BLaER1 (cell line): ENCODE measurements around the gene DEPDC5.

Experiments used
- H3K27ac ChIP-seq: shearing (Covaris generic); formaldehyde crosslinking; 2 replicates; pipeline ENCODE4 v1.8.1; 2022
- H3K27me3 ChIP-seq: shearing (Covaris generic); formaldehyde crosslinking; 2 replicates; pipeline ENCODE4 v1.8.1; 2022
- H3K36me3 ChIP-seq: shearing (Covaris generic); formaldehyde crosslinking; 2 replicates; pipeline ENCODE4 v1.8.1; 2022
- H3K4me1 ChIP-seq: shearing (Covaris generic); formaldehyde crosslinking; 2 replicates; pipeline ENCODE4 v1.8.1; 2022
- H3K4me2 ChIP-seq: shearing (Covaris generic); formaldehyde crosslinking; 2 replicates; pipeline ENCODE4 v1.8.1; 2022
- H3K4me3 ChIP-seq: shearing (Covaris generic); formaldehyde crosslinking; 2 replicates; pipeline ENCODE4 v1.8.1; 2022
- H3K9ac ChIP-seq: shearing (Covaris generic); formaldehyde crosslinking; 2 replicates; pipeline ENCODE4 v1.8.1; 2022
- H3K9me3 ChIP-seq: shearing (Covaris generic); formaldehyde crosslinking; 2 replicates; pipeline ENCODE4 v1.8.1; 2022
- H4K20me1 ChIP-seq: shearing (Covaris generic); formaldehyde crosslinking; 2 replicates; pipeline ENCODE4 v1.8.1; 2022
- Cebpa-rat ChIP-seq: shearing (Covaris generic); IDR thresholded peaks from 2 replicates; pipeline ENCODE4 v1.8.1; 2022

DEPDC5 gene

DNA sequence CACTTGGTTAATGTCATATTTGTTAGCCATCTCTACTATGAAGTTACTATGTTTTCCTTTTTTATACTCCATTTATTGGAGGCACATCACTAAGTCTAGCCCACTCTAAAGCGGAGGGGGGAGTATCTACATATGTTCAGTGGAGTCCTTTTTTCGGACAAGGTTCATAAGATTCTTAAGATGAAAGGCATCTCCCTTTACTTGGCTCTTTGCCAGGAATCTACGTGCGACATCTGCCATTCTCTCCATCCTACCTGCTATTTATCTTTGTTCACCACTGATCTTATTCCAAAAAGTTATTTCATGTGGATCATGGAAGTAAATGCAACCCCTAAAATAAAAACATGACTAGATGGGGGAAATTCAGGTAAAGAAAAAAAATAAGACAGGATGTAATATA lies 113.1 kb downstream of the DEPDC5 start:
- H3K27ac ChIP-seq, result no peak overlapping the region

DNA sequence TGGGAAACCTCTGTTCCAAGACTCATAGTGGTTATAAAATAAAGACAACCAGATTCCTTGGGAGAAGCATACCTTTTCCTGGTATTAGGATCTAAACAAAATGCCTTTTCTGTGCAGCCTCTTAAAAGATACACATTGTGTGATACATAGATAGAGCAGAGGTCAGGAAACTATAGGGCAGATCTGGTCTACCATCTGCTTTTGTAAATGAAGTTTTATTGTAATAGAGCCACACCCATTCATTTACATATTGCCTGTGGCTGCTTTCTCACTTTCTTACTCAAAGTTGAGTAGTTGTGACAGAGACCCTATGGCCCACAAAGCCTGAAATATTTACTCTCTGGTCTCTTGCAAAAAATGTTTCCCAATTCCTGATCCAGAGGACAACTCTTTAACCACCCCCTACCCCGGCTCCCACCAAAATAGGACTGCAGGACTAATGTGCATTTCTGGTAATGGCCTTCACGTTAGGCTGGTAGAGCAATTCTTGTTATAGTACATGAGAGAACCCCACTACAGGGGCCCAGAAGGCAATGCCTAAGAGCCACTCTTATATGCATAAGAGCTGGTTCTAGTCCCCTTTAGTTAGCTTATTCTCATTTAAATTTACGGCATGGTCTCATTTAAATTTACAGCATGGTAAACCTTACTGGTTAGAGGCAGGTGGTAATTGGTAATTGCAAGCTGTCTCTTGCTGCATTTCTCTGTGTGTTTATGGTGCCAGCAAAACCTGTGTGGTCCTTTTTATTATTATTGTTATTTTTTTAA lies 113.8 kb downstream of the DEPDC5 start:
- Histone ChIP-seq H3K36me3 (peaks cover 87% of the 10 kb centered on the region), H3K9ac (no peak overlapping the region), H3K9me3 (no peaks in the 10 kb centered on the region), H3K4me2 (no peak overlapping the region), H4K20me1 (no peaks in the 10 kb centered on the region), H3K27ac (no peak overlapping the region), H3K27me3 (no peaks in the 10 kb centered on the region), H3K4me3 (no peak overlapping the region), H3K4me1 (no peaks in the 10 kb centered on the region)
- no peak for TF ChIP-seq Cebpa-rat

More for the DNA sequence above, 113.1 kb downstream of the DEPDC5 start:
- Histone ChIP-seq H4K20me1 (no peaks in the 10 kb centered on the region), H3K36me3 (peaks cover 87% of the 10 kb centered on the region), H3K9me3 (no peaks in the 10 kb centered on the region), H3K27me3 (no peaks in the 10 kb centered on the region), H3K4me3 (no peak overlapping the region), H3K9ac (no peak overlapping the region), H3K4me2 (no peak overlapping the region), H3K4me1 (no peaks in the 10 kb centered on the region)
- no peak for TF ChIP-seq Cebpa-rat

DNA sequence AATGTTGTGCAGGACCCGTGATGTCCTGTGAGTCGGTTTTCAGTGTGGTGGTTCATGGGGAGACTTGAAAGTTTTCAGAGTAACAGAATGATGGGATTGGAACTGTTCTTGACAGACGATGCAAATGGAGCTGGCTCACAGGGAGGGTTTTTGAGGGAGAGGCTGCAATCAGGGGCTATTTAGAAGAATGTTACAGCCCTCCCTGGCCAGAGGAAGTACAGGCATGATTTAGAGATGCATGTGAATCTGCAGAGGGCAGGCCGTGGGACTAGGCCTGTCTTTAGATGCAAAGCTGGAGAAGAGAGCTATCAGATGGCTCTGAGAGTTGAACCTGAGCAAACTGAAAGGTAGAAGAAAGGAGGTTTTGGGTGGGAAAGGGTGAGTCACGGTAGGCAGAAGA lies 115.9 kb downstream of the DEPDC5 start:
- no peak for TF ChIP-seq Cebpa-rat
- Histone ChIP-seq H3K4me3 (no peak overlapping the region), H3K27ac (no peak overlapping the region), H3K36me3 (peaks cover 94% of the 10 kb centered on the region), H4K20me1 (no peaks in the 10 kb centered on the region), H3K4me1 (no peaks in the 10 kb centered on the region), H3K27me3 (no peaks in the 10 kb centered on the region), H3K9me3 (no peaks in the 10 kb centered on the region), H3K9ac (no peak overlapping the region), H3K4me2 (no peak overlapping the region)

DNA sequence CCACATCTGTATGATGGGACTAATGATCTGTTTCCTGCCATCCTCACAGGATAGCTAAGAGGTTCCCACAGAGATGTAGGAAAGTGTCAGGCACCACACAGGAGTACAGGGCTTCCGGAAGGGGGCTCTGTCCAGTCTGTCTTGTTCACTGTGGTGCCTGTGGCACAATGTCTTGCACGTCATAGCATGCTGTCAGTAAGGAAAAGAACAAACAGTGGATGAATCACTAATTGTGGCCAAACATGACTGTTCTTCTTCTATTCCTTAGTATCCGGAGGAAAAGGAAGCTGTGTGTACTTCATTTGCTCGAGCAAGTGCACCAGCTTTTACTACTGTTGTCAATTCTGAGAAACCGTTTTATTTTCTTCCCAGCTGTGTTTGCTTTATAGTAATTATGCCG lies 117.1 kb downstream of the DEPDC5 start:
- Histone ChIP-seq H3K4me2 (no peak overlapping the region), H4K20me1 (no peaks in the 10 kb centered on the region), H3K4me3 (no peak overlapping the region), H3K9ac (no peak overlapping the region), H3K27me3 (no peaks in the 10 kb centered on the region), H3K36me3 (peaks cover 87% of the 10 kb centered on the region), H3K4me1 (peaks cover 7% of the 10 kb centered on the region), H3K27ac (no peak overlapping the region), H3K9me3 (no peaks in the 10 kb centered on the region)
- no peak for TF ChIP-seq Cebpa-rat

DNA sequence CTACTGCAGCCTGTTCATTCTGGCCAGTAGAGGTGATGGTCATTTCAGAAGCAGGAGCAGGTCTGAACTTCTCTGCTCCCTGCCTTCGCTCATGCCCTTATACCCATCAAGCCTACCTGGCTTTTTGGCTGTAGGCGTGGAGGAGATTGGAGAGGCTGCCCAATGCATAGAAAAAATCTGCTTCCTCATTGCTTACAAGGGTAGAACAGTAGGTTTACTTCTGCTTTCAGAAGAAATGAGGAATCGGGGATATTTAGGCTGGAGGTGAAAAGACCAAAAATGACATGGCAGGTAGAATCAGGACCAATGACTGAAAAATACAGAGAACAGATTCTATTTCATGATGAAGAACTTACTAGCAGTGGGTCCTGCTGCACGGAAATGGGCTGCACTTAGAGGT lies 117.7 kb downstream of the DEPDC5 start:
- TF ChIP-seq Cebpa-rat, result no peak
- H3K27ac ChIP-seq, result no peak overlapping the region
- H4K20me1 ChIP-seq, result no peaks in the 10 kb centered on the region
- H3K4me1 ChIP-seq, result peaks cover 13% of the 10 kb centered on the region
- peaks cover 81% of the 10 kb centered on the region for H3K36me3 ChIP-seq
- no peaks in the 10 kb centered on the region for H3K27me3 ChIP-seq
- no peak overlapping the region for H3K9ac ChIP-seq
- H3K9me3 ChIP-seq, result no peaks in the 10 kb centered on the region
- no peak overlapping the region for H3K4me2 ChIP-seq
- no peak overlapping the region for H3K4me3 ChIP-seq

DNA sequence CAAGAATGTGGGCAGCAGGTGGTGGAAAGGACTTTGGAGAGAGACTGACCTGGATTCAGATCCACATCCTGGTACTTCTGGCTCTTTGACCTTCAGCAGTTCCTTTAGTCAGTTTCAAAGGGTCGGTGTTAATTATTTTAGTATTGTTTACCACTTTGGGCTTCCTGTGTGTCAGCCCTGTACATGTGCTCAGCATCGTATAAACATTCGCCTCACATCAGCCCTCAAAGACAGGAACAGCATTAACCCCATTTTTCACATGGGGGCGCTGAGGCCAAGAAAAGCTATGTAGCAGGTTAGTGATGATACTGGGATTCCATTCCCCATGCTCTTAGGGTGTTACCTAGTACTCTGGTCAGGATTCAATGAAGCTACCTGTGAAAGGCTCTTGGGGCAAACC lies 118.4 kb downstream of the DEPDC5 start:
- Histone ChIP-seq H3K27ac (no peak overlapping the region), H4K20me1 (no peaks in the 10 kb centered on the region), H3K27me3 (no peaks in the 10 kb centered on the region), H3K9ac (no peak overlapping the region), H3K36me3 (peaks cover 80% of the 10 kb centered on the region), H3K9me3 (no peaks in the 10 kb centered on the region), H3K4me3 (no peak overlapping the region), H3K4me1 (peaks cover 20% of the 10 kb centered on the region), H3K4me2 (no peak overlapping the region)
- TF ChIP-seq Cebpa-rat, result no peak

DNA sequence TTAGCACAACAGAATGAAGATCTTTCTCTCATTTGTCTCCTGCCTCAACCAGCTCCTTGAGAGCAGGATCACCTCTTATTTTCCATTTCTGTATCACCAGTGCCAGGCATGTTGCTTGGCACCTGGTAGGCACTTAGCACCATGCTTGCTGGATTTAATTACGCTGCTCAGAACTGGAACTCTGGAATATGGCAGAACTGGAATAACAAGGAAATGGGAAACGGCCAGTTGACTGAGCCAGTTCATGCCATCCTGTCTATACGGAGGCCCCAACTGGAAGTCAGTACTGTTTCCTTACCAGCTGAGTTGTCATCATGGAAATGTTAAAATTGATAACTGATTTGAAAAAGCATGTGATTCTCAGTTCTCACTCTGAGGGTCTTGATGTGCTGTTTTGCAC lies 121.0 kb downstream of the DEPDC5 start:
- Histone ChIP-seq H3K4me1 (peaks cover 20% of the 10 kb centered on the region), H3K4me2 (no peak overlapping the region), H3K9ac (no peak overlapping the region), H3K27me3 (no peaks in the 10 kb centered on the region), H3K4me3 (no peak overlapping the region), H3K9me3 (no peaks in the 10 kb centered on the region), H3K27ac (no peak overlapping the region), H3K36me3 (peaks cover 75% of the 10 kb centered on the region), H4K20me1 (no peaks in the 10 kb centered on the region)
- TF ChIP-seq Cebpa-rat, result no peak

DNA sequence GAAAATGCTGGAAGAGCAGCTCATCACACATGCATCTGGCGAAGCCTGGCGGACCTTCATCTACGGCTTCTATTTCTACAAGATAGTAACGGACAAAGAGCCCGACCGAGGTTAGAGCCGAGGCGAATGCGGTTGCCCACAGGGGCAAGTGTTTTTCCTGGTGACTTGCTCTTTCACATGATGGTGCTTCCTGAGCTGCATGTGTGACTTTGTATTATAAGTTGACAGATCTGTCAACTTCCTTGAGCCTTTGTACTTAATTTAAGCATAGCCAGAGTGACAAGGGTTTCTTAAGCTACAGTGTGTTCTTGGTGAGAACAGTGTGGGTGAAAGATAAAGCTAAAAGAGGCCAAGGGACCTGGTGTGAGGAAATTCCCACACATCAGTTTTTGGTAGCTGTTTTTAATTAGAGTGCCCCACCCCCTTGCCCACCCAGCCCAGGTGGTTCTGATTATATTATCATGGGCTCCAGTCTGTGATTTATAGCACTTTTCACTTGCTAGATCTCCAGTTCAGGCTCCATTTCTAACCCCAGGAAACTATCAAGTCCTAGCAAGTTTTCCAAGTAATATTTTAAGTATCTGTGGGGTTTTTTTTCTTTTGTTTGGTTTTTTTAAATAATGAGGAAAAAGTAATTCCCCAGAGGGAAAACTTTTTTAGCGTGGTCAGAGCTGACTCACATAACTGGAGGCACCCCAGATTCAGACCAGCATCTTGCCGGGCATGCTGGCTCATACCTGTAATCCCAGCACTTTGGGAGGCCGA lies 122.5 kb downstream of the DEPDC5 start:
- no peaks in the 10 kb centered on the region for H4K20me1 ChIP-seq
- no peaks in the 10 kb centered on the region for H3K9me3 ChIP-seq
- peak overlapping the region; percentile 66 for H3K4me2 ChIP-seq
- no peaks in the 10 kb centered on the region for H3K27me3 ChIP-seq
- peak overlapping the region; percentile 28 for H3K27ac ChIP-seq
- peaks cover 75% of the 10 kb centered on the region for H3K36me3 ChIP-seq
- no peak for TF ChIP-seq Cebpa-rat
- peak overlapping the region; percentile 53 for H3K9ac ChIP-seq
- no peak overlapping the region for H3K4me3 ChIP-seq
- H3K4me1 ChIP-seq, result peaks cover 20% of the 10 kb centered on the region

DNA sequence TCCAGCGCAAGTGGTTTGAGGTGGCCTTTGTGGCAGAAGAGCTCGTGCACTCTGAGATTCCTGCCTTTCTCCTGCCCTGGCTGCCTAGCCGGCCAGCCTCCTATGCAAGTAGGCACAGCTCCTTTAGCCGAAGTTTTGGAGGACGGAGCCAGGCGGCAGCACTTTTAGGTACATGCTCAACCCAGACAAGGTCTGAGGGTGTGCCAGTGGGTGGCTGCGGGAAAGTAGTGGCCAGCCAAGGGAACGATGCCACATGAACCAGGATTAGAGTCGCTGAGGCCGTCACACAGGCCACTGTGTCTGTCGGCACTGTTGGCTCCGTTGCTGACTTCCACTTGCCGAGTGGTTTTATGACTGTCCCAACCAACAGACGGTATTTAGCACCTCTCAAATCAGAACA lies 125.8 kb downstream of the DEPDC5 start:
- no peak for TF ChIP-seq Cebpa-rat
- no peaks in the 10 kb centered on the region for H4K20me1 ChIP-seq
- H3K4me2 ChIP-seq, result no peak overlapping the region
- H3K9me3 ChIP-seq, result no peaks in the 10 kb centered on the region
- H3K36me3 ChIP-seq, result peaks cover 65% of the 10 kb centered on the region
- no peaks in the 10 kb centered on the region for H3K27me3 ChIP-seq
- no peak overlapping the region for H3K9ac ChIP-seq
- H3K4me3 ChIP-seq, result no peak overlapping the region
- peaks cover 32% of the 10 kb centered on the region for H3K4me1 ChIP-seq
- H3K27ac ChIP-seq, result no peak overlapping the region

DNA sequence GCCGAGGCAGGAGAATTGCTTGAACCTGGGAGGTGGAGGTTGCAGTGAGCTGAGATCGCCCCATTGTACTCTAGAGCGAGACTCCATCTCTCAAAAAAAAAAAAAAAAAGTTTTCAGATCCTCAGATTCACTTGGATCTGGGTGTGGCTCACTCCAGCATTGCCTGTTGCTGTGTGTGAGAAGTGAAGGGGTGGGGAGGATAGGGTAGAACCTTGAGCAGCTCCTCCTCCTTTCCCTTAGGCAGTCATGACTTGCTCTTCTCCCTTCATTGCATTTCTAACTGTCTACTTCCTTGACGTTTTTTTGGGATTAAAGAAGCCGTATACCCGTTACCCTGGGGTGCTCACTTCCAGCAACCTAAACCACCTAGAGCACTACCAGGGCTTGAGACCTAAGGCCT lies 127.4 kb downstream of the DEPDC5 start:
- Histone ChIP-seq H3K27ac (no peak overlapping the region), H3K27me3 (no peaks in the 10 kb centered on the region), H4K20me1 (no peaks in the 10 kb centered on the region), H3K4me1 (peaks cover 21% of the 10 kb centered on the region), H3K4me3 (no peak overlapping the region), H3K36me3 (peaks cover 72% of the 10 kb centered on the region), H3K4me2 (no peak overlapping the region), H3K9me3 (no peaks in the 10 kb centered on the region), H3K9ac (no peak overlapping the region)
- TF ChIP-seq Cebpa-rat, result no peak
